Osteoblast (primary cell): Measurements from ENCODE around the gene TMEM39A. TPM values are rescaled to one million over a fixed set of nuclear protein-coding genes. Genes with fewer than 3 reads are reported as not detected.

Source experiments
- DNase-seq: peaks from one replicate; pipeline ENCODE4 v3.0.0; 2011; ENCODE audit warnings: low spot score, mixed read lengths; ENCODE audit not compliant: insufficient read length; ENCODE audit errors: missing footprints
- H2AFZ ChIP-seq: 2 replicates; pipeline ENCODE4 v1.6.0; 2011; ENCODE audit warnings: mild to moderate bottlenecking, low read length
- H3K27ac ChIP-seq: 2 replicates; pipeline ENCODE4 v1.5.1; 2011; ENCODE audit warnings: mild to moderate bottlenecking, low read depth, low read length, moderate library complexity
- H3K27me3 ChIP-seq: 2 replicates; pipeline ENCODE4 v1.6.0; 2012; ENCODE audit warnings: mild to moderate bottlenecking, control low read depth, inconsistent platforms, low read length, moderate library complexity; ENCODE audit not compliant: insufficient read depth
- H3K36me3 ChIP-seq: 2 replicates; pipeline ENCODE4 v1.5.1; 2011; ENCODE audit warnings: mild to moderate bottlenecking, low read length, control low read depth, moderate library complexity; ENCODE audit not compliant: insufficient read depth
- H3K4me1 ChIP-seq: 2 replicates; pipeline ENCODE4 v1.5.1; 2011; ENCODE audit warnings: mild to moderate bottlenecking, low read length, control low read depth, moderate library complexity; ENCODE audit not compliant: insufficient read depth
- H3K4me2 ChIP-seq: 2 replicates; pipeline ENCODE4 v1.6.0; 2011; ENCODE audit warnings: mild to moderate bottlenecking, low read length; ENCODE audit not compliant: insufficient read depth
- H3K4me3 ChIP-seq: fragments of 200-600 bp; sonication (generic); 3 replicates; pipeline ENCODE4 v1.5.1; 2012; ENCODE audit warnings: mild to moderate bottlenecking, low read length, inconsistent platforms; ENCODE audit not compliant: insufficient read depth
- H3K79me2 ChIP-seq: 2 replicates; pipeline ENCODE4 v1.6.0; 2012; ENCODE audit warnings: mild to moderate bottlenecking, low read length, control low read depth, inconsistent platforms; ENCODE audit not compliant: insufficient read depth
- H3K9me3 ChIP-seq: 2 replicates; pipeline ENCODE4 v1.5.1; 2011; ENCODE audit warnings: low read depth, low read length, control low read depth
- H4K20me1 ChIP-seq: 2 replicates; pipeline ENCODE4 v1.6.0; 2012; ENCODE audit warnings: mild to moderate bottlenecking, low read length, control low read depth; ENCODE audit not compliant: insufficient read depth
- CTCF ChIP-seq: IDR thresholded peaks from 2 replicates; pipeline ENCODE4 v1.5.1; 2011; ENCODE audit warnings: mild to moderate bottlenecking, low read depth, low read length, moderate library complexity; ENCODE audit errors: extremely low read depth
- total RNA-seq: library from RNA; depleted of rRNA; stranded (reverse); fragments of >200 nt; gene quantifications from 2 replicates; pipeline ENCODE4 v1.2.3, GENCODE V29; 2012

Gene TMEM39A
- total RNA-seq, 1 donor, result 53.2 TPM

- Histone ChIP-seq H4K20me1 (peaks cover 13% of the 10 kb centered on the region), H3K27me3 (no peaks in the 10 kb centered on the region), H2AFZ (no peak overlapping the region), H3K36me3 (peaks cover 50% of the 10 kb centered on the region), H3K9me3 (no peaks in the 10 kb centered on the region), H3K4me1 (no peaks in the 10 kb centered on the region), H3K4me2 (no peak overlapping the region), H3K4me3 (no peak overlapping the region), H3K27ac (no peak overlapping the region), H3K79me2 (no peaks in the 10 kb centered on the region)
- no peak for DNase-seq
- no peak for TF ChIP-seq CTCF
Observed at GRCh38 chr3:119408243-119408950, 55.0 kb downstream of the TMEM39A start.

DNA sequence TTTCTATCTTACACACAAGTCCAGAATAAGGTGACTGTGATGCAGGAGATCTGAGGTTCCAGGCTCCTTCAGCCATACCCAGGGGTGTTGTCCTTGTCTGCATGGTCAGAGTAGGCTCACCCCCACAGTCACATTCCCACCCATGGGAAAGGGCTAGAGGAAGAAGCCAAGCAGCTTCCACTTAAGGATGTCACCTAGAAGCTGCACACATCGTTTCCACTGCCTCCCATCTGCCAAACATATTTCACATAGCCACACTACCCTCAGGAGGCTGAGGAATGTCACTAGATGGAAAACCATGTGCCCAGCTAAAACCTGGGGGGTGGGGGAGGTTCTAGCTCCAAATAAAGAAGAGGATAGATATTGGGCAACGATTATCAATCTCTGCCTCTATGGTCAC lies 58.1 kb downstream of the TMEM39A start:
- H3K79me2 ChIP-seq, result no peaks in the 10 kb centered on the region
- no peaks in the 10 kb centered on the region for H3K9me3 ChIP-seq
- no peaks in the 10 kb centered on the region for H3K27me3 ChIP-seq
- DNase-seq, result no peak
- no peak overlapping the region for H3K27ac ChIP-seq
- no peak overlapping the region for H3K4me2 ChIP-seq
- no peaks in the 10 kb centered on the region for H3K4me1 ChIP-seq
- peaks cover 65% of the 10 kb centered on the region for H3K36me3 ChIP-seq
- H3K4me3 ChIP-seq, result no peak overlapping the region
- no peak for TF ChIP-seq CTCF
- no peak overlapping the region for H2AFZ ChIP-seq
- peaks cover 7% of the 10 kb centered on the region for H4K20me1 ChIP-seq

GRCh38 chr3:119403201-119403600 lies 60.2 kb downstream of the TMEM39A start:
- H2AFZ ChIP-seq, result no peak overlapping the region
- peaks cover 3% of the 10 kb centered on the region for H4K20me1 ChIP-seq
- no peaks in the 10 kb centered on the region for H3K79me2 ChIP-seq
- H3K4me3 ChIP-seq, result no peak overlapping the region
- H3K9me3 ChIP-seq, result no peaks in the 10 kb centered on the region
- no peak for TF ChIP-seq CTCF
- H3K27me3 ChIP-seq, result no peaks in the 10 kb centered on the region
- peaks cover 66% of the 10 kb centered on the region for H3K36me3 ChIP-seq
- no peaks in the 10 kb centered on the region for H3K4me1 ChIP-seq
- H3K4me2 ChIP-seq, result no peak overlapping the region
- H3K27ac ChIP-seq, result no peak overlapping the region
- DNase-seq, result no peak

DNA sequence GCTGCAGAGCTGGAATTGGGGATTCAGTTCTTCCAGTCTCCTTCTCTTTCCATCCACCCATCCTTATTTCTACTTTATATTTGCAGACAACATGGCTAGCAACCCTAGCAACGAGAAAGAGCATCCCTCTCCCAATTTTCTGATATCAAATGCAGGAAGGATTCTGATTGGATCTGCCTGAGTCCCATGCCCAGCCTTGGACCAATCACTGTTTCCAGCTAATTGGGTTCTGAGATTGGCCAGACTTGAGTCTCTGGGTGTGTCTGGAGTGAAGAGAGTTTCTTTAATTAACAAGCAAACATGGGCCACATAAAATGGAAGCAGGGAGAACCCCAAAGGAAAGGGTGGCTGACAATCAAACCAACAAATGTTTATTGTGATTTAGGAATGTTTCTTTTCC lies 60.6 kb downstream of the TMEM39A start:
- no peaks in the 10 kb centered on the region for H3K9me3 ChIP-seq
- H3K27ac ChIP-seq, result no peak overlapping the region
- no peaks in the 10 kb centered on the region for H3K79me2 ChIP-seq
- DNase-seq, result no peak
- H3K4me2 ChIP-seq, result no peak overlapping the region
- H3K4me3 ChIP-seq, result no peak overlapping the region
- no peaks in the 10 kb centered on the region for H3K27me3 ChIP-seq
- H3K4me1 ChIP-seq, result no peaks in the 10 kb centered on the region
- peaks cover 66% of the 10 kb centered on the region for H3K36me3 ChIP-seq
- no peak overlapping the region for H2AFZ ChIP-seq
- H4K20me1 ChIP-seq, result peaks cover 3% of the 10 kb centered on the region
- no peak for TF ChIP-seq CTCF
